ENCODE results near the gene SYNE2.

DNA sequence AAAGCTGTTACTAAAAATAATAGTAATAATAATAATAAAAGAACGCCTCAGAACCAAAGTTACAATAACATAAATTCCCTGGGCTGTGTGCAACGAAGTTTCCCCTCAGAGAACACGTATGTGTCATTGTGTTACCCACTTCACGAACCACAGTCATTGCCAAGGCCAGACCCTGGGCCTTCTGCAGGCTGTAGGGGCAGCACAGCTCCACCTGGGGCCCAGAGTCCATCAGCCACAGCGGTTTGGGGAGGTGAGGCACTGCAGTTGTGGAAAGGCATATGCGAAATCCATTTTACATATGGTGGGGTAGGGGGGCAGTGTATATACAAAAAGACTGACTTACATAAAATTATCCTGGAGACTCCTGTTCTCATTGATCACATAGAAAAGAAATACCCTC lies 385.2 kb downstream of the SYNE2 start:
- TF ChIP-seq, protein P1, sequence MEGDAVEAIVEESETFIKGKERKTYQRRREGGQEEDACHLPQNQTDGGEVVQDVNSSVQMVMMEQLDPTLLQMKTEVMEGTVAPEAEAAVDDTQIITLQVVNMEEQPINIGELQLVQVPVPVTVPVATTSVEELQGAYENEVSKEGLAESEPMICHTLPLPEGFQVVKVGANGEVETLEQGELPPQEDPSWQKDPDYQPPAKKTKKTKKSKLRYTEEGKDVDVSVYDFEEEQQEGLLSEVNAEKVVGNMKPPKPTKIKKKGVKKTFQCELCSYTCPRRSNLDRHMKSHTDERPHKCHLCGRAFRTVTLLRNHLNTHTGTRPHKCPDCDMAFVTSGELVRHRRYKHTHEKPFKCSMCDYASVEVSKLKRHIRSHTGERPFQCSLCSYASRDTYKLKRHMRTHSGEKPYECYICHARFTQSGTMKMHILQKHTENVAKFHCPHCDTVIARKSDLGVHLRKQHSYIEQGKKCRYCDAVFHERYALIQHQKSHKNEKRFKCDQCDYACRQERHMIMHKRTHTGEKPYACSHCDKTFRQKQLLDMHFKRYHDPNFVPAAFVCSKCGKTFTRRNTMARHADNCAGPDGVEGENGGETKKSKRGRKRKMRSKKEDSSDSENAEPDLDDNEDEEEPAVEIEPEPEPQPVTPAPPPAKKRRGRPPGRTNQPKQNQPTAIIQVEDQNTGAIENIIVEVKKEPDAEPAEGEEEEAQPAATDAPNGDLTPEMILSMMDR (IDR thresholded peaks at IDR 0.05; ENCODE audit: poor library complexity, severe bottlenecking) = no peak
- TF ChIP-seq EZH2 (IDR thresholded peaks at IDR 0.05; ENCODE audit: borderline replicate concordance, insufficient read depth, low read length, poor library complexity, severe bottlenecking) = no peak
- TF ChIP-seq EP300 (conservative IDR thresholded peaks at IDR 0.05; ENCODE audit: poor library complexity, severe bottlenecking) = no peak
- TF ChIP-seq REST (IDR thresholded peaks at IDR 0.05; ENCODE audit: borderline replicate concordance) = no peak
- TF ChIP-seq POLR2AphosphoS5 (IDR thresholded peaks at IDR 0.05) = no peak
- no peak for TF ChIP-seq TAF1 (IDR thresholded peaks at IDR 0.05; ENCODE audit: low read depth)
- no peak for TF ChIP-seq MXI1 (conservative IDR thresholded peaks at IDR 0.05; ENCODE audit: poor library complexity, severe bottlenecking)
- no peak for TF ChIP-seq SMC3 (conservative IDR thresholded peaks at IDR 0.05; ENCODE audit: poor library complexity)

All from neural cell (in vitro differentiated cells).